HG03520 (cell line): ENCODE measurements around the gene FOXP1.
"Not testable (repeated sequence)": the region's sequence is repeated elsewhere in the genome, so short reads cannot be mapped to it uniquely, and the experiment has no call there.

Experiments
- ATAC-seq: cut with Tn5 transposase; IDR thresholded peaks from one replicate; pipeline ENCODE4 v1.9.1; 2021; ENCODE audit warnings: mild to moderate bottlenecking, moderate library complexity; ENCODE audit not compliant: unreplicated experiment

Gene FOXP1

GRCh38 chr3:70975981-70976380 lies 607.5 kb downstream of the FOXP1 start:
- not testable (repeated sequence) for ATAC-seq

- no peak for ATAC-seq
These were observed 608.8 kb downstream of the FOXP1 start for GRCh38 chr3:70974747-70975146.

- ATAC-seq: no peak
These were observed 610.0 kb downstream of the FOXP1 start for GRCh38 chr3:70973558-70973957.

DNA sequence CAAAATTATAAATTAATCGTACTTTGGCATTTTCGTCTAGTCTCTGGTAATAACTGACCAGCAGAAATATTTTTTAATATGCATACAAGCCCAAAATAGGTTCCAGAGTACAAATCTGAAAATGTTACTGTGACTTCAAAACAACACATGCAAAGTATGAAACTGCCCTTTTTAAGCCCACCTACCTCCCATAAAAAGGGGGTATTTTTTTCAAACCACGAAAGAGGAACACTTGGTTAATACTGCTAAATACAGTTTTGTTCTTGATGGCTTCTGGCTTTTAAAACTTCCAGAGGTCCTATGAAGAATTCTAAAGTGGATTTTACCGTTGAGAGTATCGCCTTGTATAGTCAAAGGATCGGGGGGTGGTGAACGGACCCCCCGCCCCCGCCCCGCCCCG lies 610.7 kb downstream of the FOXP1 start:
- ATAC-seq: no peak

- no peak for ATAC-seq
These were observed 612.6 kb downstream of the FOXP1 start for GRCh38 chr3:70970952-70971351.

DNA sequence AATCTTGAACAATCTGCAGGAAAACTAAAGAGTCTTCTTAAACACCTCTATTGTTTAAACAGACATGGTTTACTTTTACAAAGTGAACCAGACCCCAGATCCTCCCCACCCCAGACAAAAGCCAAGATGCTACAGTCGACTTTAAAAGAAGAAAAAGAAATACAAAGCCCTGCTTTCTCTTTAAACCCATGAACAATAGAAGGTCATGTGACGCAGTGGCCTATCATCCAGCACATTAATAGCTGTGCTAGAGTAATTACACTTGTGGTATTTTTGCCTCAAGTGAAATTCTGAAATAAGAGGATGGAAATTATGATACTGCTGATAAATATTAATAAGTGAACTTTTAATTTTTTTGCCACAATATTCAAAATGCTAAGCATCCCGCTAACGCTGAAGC lies 613.4 kb downstream of the FOXP1 start:
- no peak for ATAC-seq

DNA sequence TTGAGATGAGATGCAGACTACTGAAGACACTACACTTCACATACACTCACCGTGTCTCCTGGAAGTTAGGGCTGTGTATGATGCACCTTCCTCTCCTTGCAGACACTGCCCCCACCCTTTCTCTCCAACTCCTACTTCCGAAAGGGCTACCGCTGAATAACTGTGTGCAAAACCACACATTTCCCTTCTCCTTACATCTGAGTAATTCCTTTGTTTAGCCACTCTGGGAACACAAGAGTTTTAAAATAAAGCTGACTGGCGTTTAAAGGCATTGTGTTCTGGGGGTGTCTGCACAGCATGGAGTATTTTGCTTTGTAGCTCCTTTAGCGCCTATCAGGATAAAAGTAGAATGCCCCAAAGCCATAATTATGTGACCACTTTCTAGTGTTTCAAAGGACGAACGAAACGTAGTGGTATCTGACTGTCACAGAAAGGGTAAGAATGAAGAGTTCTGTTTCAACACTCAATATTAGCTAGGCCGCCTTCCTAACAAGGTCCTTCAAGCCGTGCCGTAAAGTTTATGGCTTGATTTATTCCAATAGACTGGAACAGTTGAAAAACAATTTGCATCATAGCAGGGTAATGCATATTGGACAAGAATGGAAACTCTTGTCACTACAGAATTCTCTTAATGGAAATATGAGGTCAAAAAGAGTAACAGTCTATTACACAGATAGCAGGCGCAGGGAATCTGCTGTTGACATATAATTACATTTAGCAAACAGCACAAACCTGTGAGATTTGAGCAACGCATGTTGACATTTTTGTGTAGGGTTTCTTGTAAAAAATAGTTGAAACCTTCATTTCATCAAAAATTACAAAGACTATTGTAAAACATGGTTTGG lies 619.9 kb downstream of the FOXP1 start:
- ATAC-seq: no peak

DNA sequence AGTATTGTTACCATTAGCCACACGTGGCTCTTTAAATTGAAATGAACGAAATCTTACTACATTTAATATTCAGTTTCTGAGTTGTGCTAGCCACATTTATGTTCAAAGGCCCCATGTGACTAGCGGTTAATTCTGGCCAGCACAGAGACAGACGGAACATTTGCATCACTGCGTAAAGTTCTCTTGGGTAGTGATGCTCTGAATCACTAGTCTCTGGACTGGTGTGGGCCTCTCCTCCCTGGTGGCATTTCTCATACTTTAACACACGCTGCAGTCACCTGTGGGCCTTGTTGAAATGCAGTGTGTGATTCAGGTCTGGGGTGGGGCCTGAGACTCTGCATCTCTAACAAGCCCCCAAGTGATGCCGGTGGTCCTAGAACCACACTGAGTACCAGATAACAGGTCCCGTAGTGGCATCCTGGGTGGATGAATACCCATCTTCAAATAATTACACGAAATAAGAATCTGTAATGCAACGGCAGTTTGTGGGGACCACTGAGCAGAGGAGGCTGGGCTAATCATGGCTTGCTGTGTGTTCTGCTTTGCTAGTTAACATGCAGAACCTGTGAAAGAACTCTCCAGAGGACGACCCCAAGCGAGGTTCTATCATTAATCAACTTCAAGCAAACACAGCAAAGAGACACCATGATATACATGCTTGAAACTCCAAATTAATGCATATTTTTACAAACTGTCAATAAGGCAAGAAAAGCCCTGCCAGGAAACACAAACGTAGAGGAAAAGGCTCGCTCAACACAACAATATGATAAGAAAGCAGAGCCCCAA lies 623.8 kb downstream of the FOXP1 start:
- no peak for ATAC-seq

GRCh38 chr3:70952033-70952747 lies 631.3 kb downstream of the FOXP1 start:
- no peak for ATAC-seq

- no peak for ATAC-seq
These were observed 632.2 kb downstream of the FOXP1 start for GRCh38 chr3:70951316-70951715.

- no peak for ATAC-seq
These were observed 635.9 kb downstream of the FOXP1 start for GRCh38 chr3:70947579-70947978.

GRCh38 chr3:70943886-70944285 lies 639.6 kb downstream of the FOXP1 start:
- ATAC-seq: no peak

GRCh38 chr3:70933105-70933810 lies 650.3 kb downstream of the FOXP1 start:
- ATAC-seq: no peak

GRCh38 chr3:70930066-70930465 lies 653.5 kb downstream of the FOXP1 start:
- ATAC-seq: no peak

GRCh38 chr3:70927239-70927638 lies 656.3 kb downstream of the FOXP1 start:
- no peak for ATAC-seq

DNA sequence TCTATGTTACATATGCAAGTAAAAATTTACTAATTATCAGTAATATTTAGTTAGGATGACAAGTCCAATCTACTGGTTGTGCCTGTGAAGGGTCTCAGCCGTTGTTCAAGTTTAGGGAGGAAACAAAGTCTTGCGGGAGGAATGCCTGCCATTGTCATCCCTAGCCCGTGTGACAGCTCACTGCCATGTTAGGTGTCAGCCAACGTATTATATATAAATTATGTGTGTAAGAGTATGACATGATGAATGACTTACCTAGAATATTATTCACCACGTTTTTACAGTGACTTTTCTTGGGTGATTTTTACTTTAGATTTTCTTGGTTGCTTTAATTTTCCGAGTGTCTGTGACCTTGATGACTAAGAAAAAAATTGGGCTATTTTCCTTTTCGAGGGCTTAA lies 656.7 kb downstream of the FOXP1 start:
- no peak for ATAC-seq

DNA sequence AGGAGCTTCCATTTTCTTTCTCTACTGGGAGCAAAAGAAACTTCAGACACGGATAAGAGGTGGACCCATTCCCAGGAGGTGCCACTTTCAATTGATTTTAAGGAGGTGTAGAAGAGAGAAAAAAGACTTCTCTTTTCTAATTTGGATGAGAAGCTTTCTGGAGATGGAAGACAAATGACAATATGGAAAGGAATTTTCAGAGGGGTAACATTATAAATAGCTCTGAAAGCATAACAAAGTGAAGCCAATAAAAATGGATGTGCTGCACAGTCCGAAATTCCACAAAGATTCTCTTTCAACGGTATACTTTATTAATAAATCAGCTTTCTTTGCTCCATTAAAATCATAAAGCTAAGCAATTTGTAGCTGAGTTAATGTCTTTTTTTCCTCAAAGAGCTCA lies 663.9 kb downstream of the FOXP1 start:
- ATAC-seq: no peak

DNA sequence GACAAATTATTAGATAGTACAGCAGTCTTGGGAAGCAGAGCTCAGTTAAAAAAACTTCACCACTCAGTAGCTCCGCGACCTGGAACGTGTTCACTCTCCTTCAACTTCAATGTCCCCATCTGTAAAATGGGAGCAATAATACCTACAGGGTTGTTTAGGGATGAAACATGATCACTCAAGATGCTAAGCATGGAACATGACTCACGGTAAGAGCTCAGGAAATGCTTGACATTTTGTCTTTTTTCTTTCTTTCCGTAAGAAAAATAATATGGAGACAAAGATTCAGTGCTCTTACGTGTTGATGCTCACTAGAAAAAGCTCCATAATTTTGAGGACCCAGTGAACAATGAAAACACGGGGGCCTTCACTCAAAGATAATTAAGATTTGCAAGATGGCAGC lies 664.4 kb downstream of the FOXP1 start:
- ATAC-seq: no peak

DNA sequence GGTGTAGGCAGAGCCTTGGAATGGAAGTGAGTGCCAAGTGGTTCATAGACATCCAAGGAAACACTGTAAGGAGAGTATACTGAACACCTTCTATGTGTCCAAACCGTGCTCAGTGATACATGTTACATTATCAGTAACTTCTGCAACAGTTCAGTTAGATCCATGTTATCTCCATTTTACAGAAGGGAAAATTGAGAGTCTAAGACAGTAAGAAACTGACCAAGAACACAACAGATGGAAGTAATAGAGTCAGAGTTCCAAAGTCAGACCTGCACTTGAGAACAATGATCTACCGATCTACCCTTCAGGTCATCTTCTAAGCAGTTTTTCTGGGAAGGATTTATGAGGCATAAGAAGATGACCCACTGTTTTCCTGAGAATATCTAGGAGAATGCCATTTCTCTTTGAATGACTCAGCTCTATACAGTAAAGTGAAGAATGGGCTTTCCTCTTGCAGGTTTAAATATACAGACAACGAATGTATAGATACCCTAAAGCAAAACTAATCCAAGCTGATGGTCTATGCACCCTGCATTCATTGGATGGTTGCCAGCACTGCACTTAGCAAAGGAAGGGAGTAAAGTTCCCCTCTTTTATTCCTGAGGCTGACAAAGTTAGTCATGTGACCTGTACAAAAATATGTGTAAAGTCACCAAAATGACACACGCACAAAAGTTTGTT lies 667.0 kb downstream of the FOXP1 start:
- no peak for ATAC-seq

DNA sequence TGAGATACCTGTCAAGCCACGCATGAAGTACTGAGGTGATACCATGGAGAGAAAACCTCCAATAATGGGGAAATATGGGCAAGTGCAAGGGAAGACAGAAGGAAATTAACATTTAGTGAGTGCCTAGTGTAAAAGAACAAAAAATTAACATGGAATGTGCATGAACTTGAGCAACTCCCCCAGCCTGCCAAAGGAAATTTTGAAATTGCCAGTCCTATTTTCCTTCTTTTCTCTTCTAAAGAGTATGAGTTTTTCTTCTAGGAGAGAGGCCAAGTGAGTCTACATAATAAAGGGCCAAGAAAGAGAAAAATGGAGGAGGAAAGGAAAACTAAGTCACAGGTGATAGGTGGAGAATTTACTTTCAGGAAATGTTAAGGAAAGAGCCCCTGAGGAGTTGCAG lies 668.7 kb downstream of the FOXP1 start:
- ATAC-seq: no peak
